GOT3 (cell line): ENCODE data around the gene SDR39U1.
A peak's percentile ranks its signal among the peaks of the same experiment; 100 is the strongest.
"Not testable (repeated sequence)": the region's sequence is repeated elsewhere in the genome, so short reads cannot be mapped to it uniquely, and the experiment has no call there.

Experiments used
- DNase-seq: peaks from one replicate; lab custom pipeline; 2025; ENCODE audit warnings: mixed read lengths; lab: John Stamatoyannopoulos, UW

The SDR39U1 gene

GRCh38 chr14:24442240-24443052 is at the start of gene SDR39U1:
Gene SDR39U1 (minus strand): TSS chr14:24442776. CDS start chr14:24442769, 7 bp downstream.
- DNase-seq, result peak; percentile 71

DNA sequence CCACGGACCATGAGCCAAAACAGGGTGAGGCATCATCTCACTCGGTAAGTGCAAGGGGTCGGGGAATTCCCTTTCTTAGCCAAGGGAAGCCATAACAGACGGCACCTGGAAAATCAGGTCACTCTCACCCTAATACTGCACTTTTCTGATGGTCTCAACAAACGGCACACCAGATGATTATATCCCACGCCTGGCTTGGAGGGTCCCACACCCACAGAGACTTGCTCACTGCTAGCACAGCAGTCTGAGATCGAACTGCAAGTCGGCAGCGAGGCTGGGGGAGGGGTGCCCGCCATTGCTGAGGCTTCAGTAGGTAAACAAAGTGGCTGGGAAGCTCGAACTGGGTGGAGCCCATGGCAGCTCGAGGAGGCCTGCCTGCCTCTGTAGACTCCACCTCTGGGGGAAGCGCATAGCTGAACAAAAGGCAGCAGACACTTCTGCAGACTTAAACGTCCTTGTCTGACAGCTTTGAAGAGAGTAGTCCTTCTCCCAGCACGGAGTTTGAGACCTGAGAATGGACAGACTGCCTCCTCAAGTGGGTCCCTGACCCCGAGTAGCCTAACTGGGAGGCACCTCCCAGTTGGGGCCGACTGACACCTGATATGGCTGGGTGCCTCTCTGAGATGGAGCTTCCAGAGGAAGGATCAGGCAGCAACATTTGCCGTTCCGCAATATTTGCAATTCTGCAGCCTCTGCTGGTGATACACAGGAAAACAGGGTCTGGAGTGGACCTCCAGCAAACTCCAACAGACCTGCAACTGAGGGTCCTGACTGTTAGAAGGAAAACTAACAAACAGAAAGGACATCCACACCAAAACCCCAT is 49.2 kb upstream of the SDR39U1 start:
- not testable (repeated sequence) for DNase-seq

DNA sequence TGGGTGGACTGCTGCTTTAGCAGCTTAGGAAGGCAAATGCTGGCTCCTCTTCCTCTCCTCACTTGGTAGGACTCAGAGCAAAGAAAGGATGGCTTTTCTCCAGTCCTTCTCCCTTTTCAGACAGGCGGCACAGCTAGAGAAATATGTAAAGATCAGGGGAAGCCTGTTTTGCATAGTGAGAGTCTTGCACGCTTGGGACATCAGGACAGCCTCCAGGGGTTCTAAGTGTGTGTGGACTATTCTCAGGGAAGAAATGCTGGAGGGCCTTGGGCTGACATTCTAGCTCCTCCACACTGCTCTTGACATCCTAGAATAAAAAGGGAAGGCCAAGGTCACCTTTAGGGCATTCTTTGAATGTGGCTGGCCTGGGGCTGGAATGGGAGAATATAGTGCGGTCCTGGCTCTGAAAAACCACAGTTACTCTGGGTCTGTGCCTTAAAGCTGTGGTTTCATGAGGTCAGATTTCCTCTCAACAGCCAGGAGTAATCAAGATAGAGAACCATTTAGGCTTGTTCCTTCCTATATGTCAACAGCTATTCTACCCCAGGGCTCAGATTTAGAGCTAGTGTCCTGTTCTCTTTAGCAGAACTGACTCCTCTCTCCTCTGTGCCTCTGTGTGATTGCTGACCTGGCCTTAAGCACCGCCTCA is 41.2 kb upstream of the SDR39U1 start:
- no peak for DNase-seq

DNA sequence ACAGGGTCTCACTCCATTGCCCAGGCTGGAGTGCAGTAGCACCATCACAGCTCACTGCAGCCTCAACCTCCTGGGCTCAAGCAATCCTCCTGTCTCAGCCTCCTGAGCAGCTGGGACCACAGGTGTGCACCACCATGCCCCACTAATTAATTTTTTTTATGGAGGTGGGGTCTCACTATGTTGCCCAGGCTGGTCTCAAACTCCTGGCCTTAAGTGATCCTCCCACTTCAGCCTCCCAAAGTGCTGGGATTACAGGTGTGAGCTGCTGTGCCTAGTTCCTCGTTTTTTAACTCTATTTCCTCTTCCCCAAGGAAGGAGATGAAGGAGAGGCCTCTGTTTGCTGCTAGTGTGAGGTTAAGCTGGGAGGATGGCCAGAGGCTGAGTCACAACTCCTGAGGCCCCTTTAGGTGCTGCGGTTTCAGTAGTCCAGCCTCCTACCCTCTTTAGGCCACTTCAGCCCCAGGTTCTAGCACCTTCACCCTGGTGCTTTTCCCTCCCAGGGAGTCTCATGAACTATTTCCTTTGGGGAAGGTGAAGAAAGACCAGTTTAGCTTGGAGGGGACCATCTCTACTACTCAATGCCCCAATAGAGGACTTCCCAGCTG is 40.2 kb upstream of the SDR39U1 start:
- DNase-seq, result not testable (repeated sequence)

GRCh38 chr14:24481622-24482324 is 39.2 kb upstream of the SDR39U1 start:
- DNase-seq, result no peak

DNA sequence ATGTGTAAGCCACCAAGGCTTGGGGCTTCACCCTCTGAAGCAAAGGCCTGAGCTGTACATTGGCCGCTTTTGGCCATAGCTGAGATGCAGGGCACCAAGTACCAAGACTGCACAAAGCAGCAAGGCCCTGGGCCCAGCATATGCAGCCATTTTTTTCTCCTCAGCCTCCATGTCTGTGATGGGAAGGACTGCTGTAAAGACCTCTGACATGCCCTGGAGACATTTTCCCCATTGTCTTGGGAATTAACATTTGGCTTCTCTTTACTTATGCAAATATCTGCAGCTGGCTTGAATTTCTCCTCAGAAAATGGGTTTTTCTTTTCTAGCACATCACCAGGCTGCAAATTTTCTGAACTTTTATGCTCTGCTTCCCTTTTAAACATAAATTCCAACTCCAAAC is 37.4 kb upstream of the SDR39U1 start:
- DNase-seq, result not testable (repeated sequence)

DNA sequence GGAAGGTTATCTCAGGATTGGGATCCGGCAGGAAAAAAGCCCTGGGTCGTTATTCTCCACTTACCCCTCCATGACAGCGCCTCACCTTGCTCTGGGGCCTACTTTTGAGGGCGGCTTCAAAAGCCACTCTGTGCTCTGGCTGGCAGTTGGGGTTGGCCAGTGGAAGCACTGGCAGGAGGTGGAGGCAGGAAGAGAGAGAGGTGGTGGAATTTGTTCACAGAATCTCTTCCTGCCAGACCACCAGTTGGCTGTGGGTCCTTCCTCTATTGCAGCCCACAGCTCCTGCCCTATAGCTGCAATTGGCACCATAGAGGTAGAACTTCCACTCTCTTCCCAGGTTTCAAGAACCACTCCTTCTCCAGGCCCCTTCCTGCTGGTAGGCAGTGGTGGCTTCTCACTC is 32.7 kb upstream of the SDR39U1 start:
- no peak for DNase-seq

DNA sequence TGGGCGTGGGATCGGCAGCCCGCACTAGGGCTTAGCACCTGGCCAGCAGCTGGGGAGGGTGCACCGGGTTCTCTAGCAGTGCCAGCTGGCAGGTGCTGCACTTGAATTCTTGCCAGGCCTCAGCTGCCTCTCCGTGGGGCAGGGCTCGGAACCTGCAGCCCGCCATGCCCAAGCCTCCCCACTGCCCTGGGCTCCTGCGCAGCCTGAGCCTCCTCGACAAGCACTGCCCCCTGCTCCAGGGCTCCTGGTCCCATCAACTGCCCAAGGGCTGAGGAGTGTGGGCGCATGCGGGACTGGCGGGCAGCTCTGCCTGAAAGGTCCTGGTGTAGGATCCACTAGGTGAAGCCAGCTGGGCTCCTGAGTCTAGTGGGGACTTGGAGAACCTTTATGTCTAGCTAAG is 30.6 kb upstream of the SDR39U1 start:
- DNase-seq, result no peak

DNA sequence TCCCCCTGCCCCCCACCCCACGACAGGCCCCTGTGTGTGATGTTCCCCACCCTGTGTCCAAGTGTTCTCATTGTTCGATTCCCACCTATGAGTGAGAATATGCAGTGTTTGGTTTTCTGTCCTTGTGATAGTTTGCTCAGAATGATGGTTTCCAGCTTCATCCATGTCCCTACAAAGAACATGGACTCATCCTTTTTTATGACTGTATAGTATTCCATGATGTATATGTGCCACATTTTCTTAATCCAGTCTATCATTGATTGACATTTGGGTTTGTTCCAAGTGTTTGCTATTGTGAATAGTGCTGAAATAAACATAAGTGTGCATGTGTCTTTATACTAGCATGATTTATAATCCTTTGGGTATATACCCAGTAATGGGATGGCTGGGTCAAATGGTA is 27.9 kb upstream of the SDR39U1 start:
- not testable (repeated sequence) for DNase-seq

DNA sequence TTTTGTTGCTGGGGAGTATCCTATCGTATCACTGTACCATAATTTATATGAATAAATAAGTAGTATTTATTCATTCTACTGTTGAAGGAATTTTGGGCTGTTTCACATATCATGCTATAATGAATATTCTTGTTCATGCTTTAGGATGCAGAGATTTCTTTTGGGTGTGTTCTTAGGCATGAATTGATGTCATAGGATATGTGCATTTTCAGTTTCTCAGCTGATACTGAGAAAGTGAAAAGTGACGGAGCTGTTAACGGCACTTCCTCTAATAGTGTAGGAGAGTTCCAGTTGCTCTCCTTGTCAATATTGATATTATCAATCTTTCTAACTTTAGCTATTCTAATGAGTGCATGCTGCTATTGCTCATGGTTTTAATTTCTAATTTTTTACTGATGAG is 23.2 kb upstream of the SDR39U1 start:
- DNase-seq, result no peak

DNA sequence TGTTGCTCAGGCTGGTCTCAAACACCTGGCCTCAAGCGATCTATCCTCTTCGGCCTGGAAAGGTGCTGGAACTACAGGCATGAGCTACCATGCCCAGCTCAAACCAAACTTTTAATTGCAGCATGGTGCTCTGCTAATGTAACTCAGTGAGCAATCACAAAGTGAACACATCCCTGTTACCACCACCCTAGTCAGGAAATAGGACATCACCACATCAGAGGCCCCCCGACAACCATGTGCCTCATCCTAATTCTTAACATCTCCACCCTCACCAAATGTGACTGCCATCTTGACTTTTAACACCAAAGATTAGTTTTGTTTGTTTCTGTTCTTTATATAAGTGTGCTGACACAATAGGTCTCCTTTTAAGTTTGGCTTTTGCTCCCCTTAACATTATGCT is 22.8 kb upstream of the SDR39U1 start:
- DNase-seq, result no peak

GRCh38 chr14:24463884-24464785 is 21.6 kb upstream of the SDR39U1 start:
- DNase-seq, result no peak

- DNase-seq, result no peak
These were observed 20.7 kb upstream of the SDR39U1 start for GRCh38 chr14:24463017-24463883.

- DNase-seq, result no peak
These were observed 18.8 kb upstream of the SDR39U1 start for GRCh38 chr14:24461336-24461735.

DNA sequence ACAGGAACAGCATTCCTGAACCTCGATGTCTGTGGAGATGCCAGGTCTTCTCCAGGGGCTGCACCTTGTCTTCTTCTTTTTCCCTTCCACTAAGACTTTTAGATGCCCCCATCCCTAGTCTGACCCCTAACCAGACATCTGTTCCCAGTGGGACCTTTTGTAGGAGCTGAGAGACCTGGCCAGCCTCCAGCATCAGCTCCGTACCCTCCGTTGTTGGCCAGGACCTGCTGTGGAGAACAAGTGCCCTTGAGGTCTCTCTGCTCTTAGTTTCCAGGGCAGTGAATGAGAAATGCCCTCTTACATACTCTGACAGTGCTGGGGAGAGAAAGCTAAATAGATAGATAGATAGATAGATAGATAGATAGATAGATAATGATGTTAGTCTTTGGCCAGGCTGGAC is 16.8 kb upstream of the SDR39U1 start:
- DNase-seq, result no peak

- DNase-seq, result no peak
These were observed 16.2 kb upstream of the SDR39U1 start for GRCh38 chr14:24458736-24459135.

DNA sequence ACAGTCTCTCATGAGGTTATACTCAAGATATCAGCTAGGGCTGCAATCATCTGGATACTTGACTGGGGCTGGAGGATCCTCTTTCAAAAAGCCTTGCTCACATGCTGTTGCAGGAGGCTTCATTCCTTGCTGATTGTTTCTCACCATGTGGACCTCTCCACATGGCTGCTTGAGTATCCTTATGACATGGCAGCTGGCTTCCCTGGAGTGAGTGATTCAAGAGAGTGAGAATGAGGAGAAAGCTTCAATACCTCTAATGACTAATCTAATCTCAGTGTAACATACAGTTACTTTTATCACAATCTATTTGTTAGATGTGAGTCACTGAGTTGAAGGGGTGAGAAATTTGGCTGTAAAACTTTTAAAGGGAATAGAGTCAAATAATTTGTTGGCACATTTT is 14.4 kb upstream of the SDR39U1 start:
- DNase-seq, result no peak

GRCh38 chr14:24450828-24451227 is 8.3 kb upstream of the SDR39U1 start:
- DNase-seq, result not testable (repeated sequence)

- DNase-seq, result no peak
These were observed 583 bp upstream of the SDR39U1 start for GRCh38 chr14:24443053-24443665.
